HPDE6-E6E7 (cell line): Measurements from ENCODE around the gene IAPP.
"Not testable (repeated sequence)": the region's sequence is repeated elsewhere in the genome, so short reads cannot be mapped to it uniquely, and the experiment has no call there.

Experiments used
- DNase-seq: peaks from one replicate; pipeline ENCODE4 v3.0.0; 2011; ENCODE audit warnings: missing footprints; ENCODE audit errors: extremely low spot score

Gene IAPP

GRCh38 chr12:21372602-21373001 lies at the start of gene IAPP:
Gene IAPP (plus strand): TSS chr12:21372902. CDS start chr12:21373352, 450 bp downstream.
- no peak for DNase-seq

- no peak for DNase-seq
These were observed 49.0 kb upstream of the IAPP start for GRCh38 chr12:21323736-21324135.

GRCh38 chr12:21324551-21324950 lies 48.2 kb upstream of the IAPP start:
- no peak for DNase-seq

GRCh38 chr12:21328578-21328977 lies 44.1 kb upstream of the IAPP start:
- no peak for DNase-seq

GRCh38 chr12:21330682-21331253 lies 41.9 kb upstream of the IAPP start:
- DNase-seq: no peak

- no peak for DNase-seq
These were observed 37.9 kb upstream of the IAPP start, which contains the start of gene SLCO1A2 for GRCh38 chr12:21334771-21335325. Gene SLCO1A2 (minus strand): TSS chr12:21334917. CDS start chr12:21334647, 270 bp downstream.

GRCh38 chr12:21336656-21337055 lies 36.0 kb upstream of the IAPP start:
- DNase-seq: no peak

- DNase-seq: no peak
These were observed 35.2 kb upstream of the IAPP start for GRCh38 chr12:21337453-21337852.

- no peak for DNase-seq
These were observed 34.5 kb upstream of the IAPP start for GRCh38 chr12:21337959-21338744.

- no peak for DNase-seq
These were observed 32.8 kb upstream of the IAPP start for GRCh38 chr12:21339921-21340320.

GRCh38 chr12:21340403-21340802 lies 32.3 kb upstream of the IAPP start:
- DNase-seq: no peak

- DNase-seq: no peak
These were observed 30.9 kb upstream of the IAPP start for GRCh38 chr12:21341769-21342168.

GRCh38 chr12:21343636-21344035 lies 29.1 kb upstream of the IAPP start:
- DNase-seq: no peak

GRCh38 chr12:21346542-21347205 lies 26.0 kb upstream of the IAPP start:
- no peak for DNase-seq

GRCh38 chr12:21350975-21351374 lies 21.7 kb upstream of the IAPP start:
- no peak for DNase-seq

- no peak for DNase-seq
These were observed 19.2 kb upstream of the IAPP start for GRCh38 chr12:21353487-21353886.

GRCh38 chr12:21353948-21354347 lies 18.8 kb upstream of the IAPP start:
- DNase-seq: no peak

GRCh38 chr12:21354641-21355040 lies 18.1 kb upstream of the IAPP start:
- no peak for DNase-seq

GRCh38 chr12:21360632-21361031 lies 12.1 kb upstream of the IAPP start:
- DNase-seq: not testable (repeated sequence)

- no peak for DNase-seq
These were observed 3.3 kb upstream of the IAPP start for GRCh38 chr12:21369141-21369980.

GRCh38 chr12:21370845-21371449 lies 1.8 kb upstream of the IAPP start:
- DNase-seq: no peak
